ENCODE results near the gene USP48.
"Not testable (repeated sequence)": the region's sequence is repeated elsewhere in the genome, so short reads cannot be mapped to it uniquely, and the experiment has no call there.

The USP48 gene

GRCh38 chr1:21793104-21793503 is 10.2 kb upstream of the USP48 start:
- Mint-ChIP-seq H3K27ac (no peak overlapping the region), H3K9me3 (peaks cover 10% of the 10 kb centered on the region), H3K36me3 (peaks cover 6% of the 10 kb centered on the region), H3K27me3 (no peaks in the 10 kb centered on the region), H3K4me3 (no peak overlapping the region), H3K4me1 (peaks cover 14% of the 10 kb centered on the region)
- ATAC-seq, result no peak

GRCh38 chr1:21786640-21787039 is 3.7 kb upstream of the USP48 start:
- peaks cover 13% of the 10 kb centered on the region for H3K4me1 Mint-ChIP-seq
- ATAC-seq, result no peak
- H3K36me3 Mint-ChIP-seq, result no peaks in the 10 kb centered on the region
- no peak overlapping the region for H3K27ac Mint-ChIP-seq
- no peak overlapping the region for H3K4me3 Mint-ChIP-seq
- H3K27me3 Mint-ChIP-seq, result no peaks in the 10 kb centered on the region
- no peaks in the 10 kb centered on the region for H3K9me3 Mint-ChIP-seq

- H3K27ac Mint-ChIP-seq, result not testable (repeated sequence)
Observed at GRCh38 chr1:21785764-21786163, 2.8 kb upstream of the USP48 start.

GRCh38 chr1:21783679-21784603 is 992 bp upstream of the USP48 start:
- H3K4me3 Mint-ChIP-seq, result peak overlapping the region; percentile 81

More at GRCh38 chr1:21785764-21786163, 2.8 kb upstream of the USP48 start:
- not testable (repeated sequence) for H3K36me3 Mint-ChIP-seq, H3K4me3 Mint-ChIP-seq, H3K27me3 Mint-ChIP-seq, ATAC-seq, H3K4me1 Mint-ChIP-seq, H3K9me3 Mint-ChIP-seq

GRCh38 chr1:21782349-21782867 is 541 bp downstream of the USP48 start:
- ATAC-seq, result peak; percentile 25
- H3K27me3 Mint-ChIP-seq, result no peaks in the 10 kb centered on the region
- peak overlapping the region; percentile 81 for H3K4me3 Mint-ChIP-seq
- peaks cover 29% of the 10 kb centered on the region for H3K4me1 Mint-ChIP-seq
- no peaks in the 10 kb centered on the region for H3K9me3 Mint-ChIP-seq
- H3K36me3 Mint-ChIP-seq, result peaks cover 2% of the 10 kb centered on the region
- peak overlapping the region; percentile 100 for H3K27ac Mint-ChIP-seq

More at GRCh38 chr1:21783679-21784603, 992 bp upstream of the USP48 start:
- Mint-ChIP-seq H3K27ac (peak overlapping the region; percentile 100), H3K9me3 (no peaks in the 10 kb centered on the region), H3K27me3 (no peaks in the 10 kb centered on the region), H3K36me3 (no peaks in the 10 kb centered on the region), H3K4me1 (peaks cover 19% of the 10 kb centered on the region)
- no peak for ATAC-seq

- H3K27me3 Mint-ChIP-seq, result no peaks in the 10 kb centered on the region
- ATAC-seq, result no peak
- peaks cover 35% of the 10 kb centered on the region for H3K4me1 Mint-ChIP-seq
- H3K9me3 Mint-ChIP-seq, result no peaks in the 10 kb centered on the region
- peaks cover 4% of the 10 kb centered on the region for H3K36me3 Mint-ChIP-seq
- H3K27ac Mint-ChIP-seq, result peak overlapping the region; percentile 100
- peak overlapping the region; percentile 81 for H3K4me3 Mint-ChIP-seq
Observed at GRCh38 chr1:21781815-21782348, 1.1 kb downstream of the USP48 start.

GRCh38 chr1:21779613-21780521 is 3.1 kb downstream of the USP48 start:
- peak overlapping the region; percentile 91 for H3K27ac Mint-ChIP-seq
- no peaks in the 10 kb centered on the region for H3K27me3 Mint-ChIP-seq
- peaks cover 9% of the 10 kb centered on the region for H3K36me3 Mint-ChIP-seq
- peak; percentile 41 for ATAC-seq
- H3K4me1 Mint-ChIP-seq, result peaks cover 52% of the 10 kb centered on the region
- H3K9me3 Mint-ChIP-seq, result no peaks in the 10 kb centered on the region
- H3K4me3 Mint-ChIP-seq, result peak overlapping the region; percentile 74

GRCh38 chr1:21778405-21778727 is 4.6 kb downstream of the USP48 start:
- H3K9me3 Mint-ChIP-seq, result no peaks in the 10 kb centered on the region
- H3K27ac Mint-ChIP-seq, result no peak overlapping the region
- no peak for ATAC-seq
- peaks cover 9% of the 10 kb centered on the region for H3K36me3 Mint-ChIP-seq
- H3K27me3 Mint-ChIP-seq, result no peaks in the 10 kb centered on the region
- no peak overlapping the region for H3K4me3 Mint-ChIP-seq
- H3K4me1 Mint-ChIP-seq, result peaks cover 54% of the 10 kb centered on the region

- Mint-ChIP-seq H3K36me3 (peaks cover 14% of the 10 kb centered on the region), H3K4me1 (peaks cover 64% of the 10 kb centered on the region)
- H3K4me3 Mint-ChIP-seq, H3K27me3 Mint-ChIP-seq, ATAC-seq, H3K9me3 Mint-ChIP-seq, H3K27ac Mint-ChIP-seq: not testable (repeated sequence)
Observed at GRCh38 chr1:21776925-21777324, 6.0 kb downstream of the USP48 start.

- no peak overlapping the region for H3K4me3 Mint-ChIP-seq
- ATAC-seq, result no peak
Observed at GRCh38 chr1:21775985-21776562, 6.9 kb downstream of the USP48 start.

GRCh38 chr1:21775550-21775914 is 7.4 kb downstream of the USP48 start:
- ATAC-seq, result no peak
- peaks cover 63% of the 10 kb centered on the region for H3K4me1 Mint-ChIP-seq
- no peak overlapping the region for H3K27ac Mint-ChIP-seq
- H3K9me3 Mint-ChIP-seq, result no peaks in the 10 kb centered on the region
- H3K36me3 Mint-ChIP-seq, result peaks cover 14% of the 10 kb centered on the region
- no peaks in the 10 kb centered on the region for H3K27me3 Mint-ChIP-seq
- H3K4me3 Mint-ChIP-seq, result no peak overlapping the region

More at GRCh38 chr1:21775985-21776562, 6.9 kb downstream of the USP48 start:
- peaks cover 64% of the 10 kb centered on the region for H3K4me1 Mint-ChIP-seq
- H3K27ac Mint-ChIP-seq, result no peak overlapping the region
- H3K36me3 Mint-ChIP-seq, result peaks cover 14% of the 10 kb centered on the region
- H3K27me3 Mint-ChIP-seq, result no peaks in the 10 kb centered on the region
- H3K9me3 Mint-ChIP-seq, result no peaks in the 10 kb centered on the region

- Mint-ChIP-seq H3K9me3 (no peaks in the 10 kb centered on the region), H3K4me3 (no peak overlapping the region), H3K27ac (no peak overlapping the region), H3K27me3 (no peaks in the 10 kb centered on the region), H3K36me3 (peaks cover 18% of the 10 kb centered on the region), H3K4me1 (peaks cover 62% of the 10 kb centered on the region)
- ATAC-seq, result no peak
Observed at GRCh38 chr1:21774835-21775549, 8.0 kb downstream of the USP48 start.

- Mint-ChIP-seq H3K27me3 (no peaks in the 10 kb centered on the region), H3K27ac (peak overlapping the region; percentile 74), H3K4me1 (peaks cover 64% of the 10 kb centered on the region), H3K36me3 (peaks cover 26% of the 10 kb centered on the region), H3K4me3 (no peak overlapping the region), H3K9me3 (no peaks in the 10 kb centered on the region)
- ATAC-seq, result peak; percentile 65
Observed at GRCh38 chr1:21773585-21773984, 9.4 kb downstream of the USP48 start.

GRCh38 chr1:21771672-21772071 is 11.3 kb downstream of the USP48 start:
- H3K27ac Mint-ChIP-seq, ATAC-seq, H3K9me3 Mint-ChIP-seq, H3K27me3 Mint-ChIP-seq, H3K4me3 Mint-ChIP-seq: not testable (repeated sequence)
- H3K36me3 Mint-ChIP-seq, result peaks cover 22% of the 10 kb centered on the region
- peaks cover 56% of the 10 kb centered on the region for H3K4me1 Mint-ChIP-seq
